Dendritic cell treated with granulocyte-macrophage colony-stimulating factor and Interleukin-4, amounts not matched to agents 40 ng/mL and 50 ng/mL, for 4 days (primary cell): ENCODE measurements around the gene MON1A.
"Not testable (repeated sequence)": the region's sequence is repeated elsewhere in the genome, so short reads cannot be mapped to it uniquely, and the experiment has no call there.

Source experiments
- H3K27ac Mint-ChIP-seq: one replicate; pipeline ENCODE4 v1.8.0; 2022; ENCODE audit warnings: mild to moderate bottlenecking, mixed read lengths
- H3K27me3 Mint-ChIP-seq: one replicate; pipeline ENCODE4 v1.8.0; 2022; ENCODE audit warnings: mild to moderate bottlenecking, mixed read lengths
- H3K36me3 Mint-ChIP-seq: one replicate; pipeline ENCODE4 v1.8.0; 2022; ENCODE audit warnings: low read depth, mixed read lengths
- H3K4me1 Mint-ChIP-seq: one replicate; pipeline ENCODE4 v1.8.0; 2022; ENCODE audit warnings: low read depth, mixed read lengths
- H3K4me3 Mint-ChIP-seq: one replicate; pipeline ENCODE4 v1.8.0; 2022; ENCODE audit warnings: mild to moderate bottlenecking, moderate library complexity, mixed read lengths
- H3K9me3 Mint-ChIP-seq: one replicate; pipeline ENCODE4 v1.8.0; 2022; ENCODE audit warnings: mixed read lengths
- intact Hi-C: fragments of 100-400 bp; cut with micrococcal nuclease; formaldehyde crosslinking; loops from one replicate; pipeline ENCODE4 v1.15.0; 2022

MON1A gene

GRCh38 chr3:49930922-49931321 lies 1.3 kb upstream of the MON1A start:
- Mint-ChIP-seq H3K36me3 (no peaks in the 10 kb centered on the region), H3K9me3 (no peaks in the 10 kb centered on the region), H3K4me3 (no peak overlapping the region), H3K4me1 (peaks cover 22% of the 10 kb centered on the region), H3K27ac (no peak overlapping the region), H3K27me3 (no peaks in the 10 kb centered on the region)
- intact Hi-C loops, result no loop called here

- Mint-ChIP-seq H3K9me3 (no peaks in the 10 kb centered on the region), H3K4me3 (peak overlapping the region; percentile 84), H3K27ac (peak overlapping the region; percentile 87), H3K27me3 (no peaks in the 10 kb centered on the region), H3K36me3 (no peaks in the 10 kb centered on the region), H3K4me1 (peaks cover 24% of the 10 kb centered on the region)
- intact Hi-C loops, result no loop called here
Observed at GRCh38 chr3:49930168-49930690, 618 bp upstream of the MON1A start.

- H3K9me3 Mint-ChIP-seq, result no peaks in the 10 kb centered on the region
- H3K36me3 Mint-ChIP-seq, result no peaks in the 10 kb centered on the region
- intact Hi-C loops, result loop anchor here (1.0 kb wide), 1 partner anchor 12 kb away; the partner anchor contains the start of gene RBM6
- H3K27ac Mint-ChIP-seq, result peak overlapping the region; percentile 87
- H3K27me3 Mint-ChIP-seq, result no peaks in the 10 kb centered on the region
- H3K4me1 Mint-ChIP-seq, result peaks cover 24% of the 10 kb centered on the region
- peak overlapping the region; percentile 84 for H3K4me3 Mint-ChIP-seq
Observed at GRCh38 chr3:49928481-49929017, 1.1 kb downstream of the MON1A start.

GRCh38 chr3:49927798-49928197 lies 1.8 kb downstream of the MON1A start:
- Mint-ChIP-seq H3K4me1 (peaks cover 24% of the 10 kb centered on the region), H3K27me3 (no peaks in the 10 kb centered on the region), H3K27ac (no peak overlapping the region), H3K9me3 (no peaks in the 10 kb centered on the region), H3K4me3 (no peak overlapping the region), H3K36me3 (no peaks in the 10 kb centered on the region)
- intact Hi-C loops, result no loop called here

GRCh38 chr3:49926117-49926728 lies 3.4 kb downstream of the MON1A start:
- H3K27ac Mint-ChIP-seq, result no peak overlapping the region
- intact Hi-C loops, result no loop called here
- no peaks in the 10 kb centered on the region for H3K27me3 Mint-ChIP-seq
- H3K36me3 Mint-ChIP-seq, result no peaks in the 10 kb centered on the region
- H3K4me3 Mint-ChIP-seq, result no peak overlapping the region
- H3K4me1 Mint-ChIP-seq, result peaks cover 24% of the 10 kb centered on the region
- no peaks in the 10 kb centered on the region for H3K9me3 Mint-ChIP-seq

- intact Hi-C loops, result no loop called here
- Mint-ChIP-seq H3K4me3 (no peak overlapping the region), H3K4me1 (peaks cover 24% of the 10 kb centered on the region), H3K27ac (no peak overlapping the region), H3K36me3 (no peaks in the 10 kb centered on the region), H3K9me3 (no peaks in the 10 kb centered on the region), H3K27me3 (no peaks in the 10 kb centered on the region)
Observed at GRCh38 chr3:49925485-49925884, 4.1 kb downstream of the MON1A start.

GRCh38 chr3:49924683-49925082 lies 4.9 kb downstream of the MON1A start:
- intact Hi-C loops, result no loop called here

GRCh38 chr3:49917806-49918590 lies 11.6 kb downstream of the MON1A start:
- H3K27me3 Mint-ChIP-seq, H3K36me3 Mint-ChIP-seq, intact Hi-C loops, H3K4me3 Mint-ChIP-seq, H3K9me3 Mint-ChIP-seq: not testable (repeated sequence)
- H3K4me1 Mint-ChIP-seq, result peaks cover 15% of the 10 kb centered on the region
- H3K27ac Mint-ChIP-seq, result peak overlapping the region; percentile 7

More at GRCh38 chr3:49924683-49925082, 4.9 kb downstream of the MON1A start:
- Mint-ChIP-seq H3K27ac (no peak overlapping the region), H3K36me3 (no peaks in the 10 kb centered on the region), H3K4me3 (no peak overlapping the region), H3K27me3 (no peaks in the 10 kb centered on the region), H3K4me1 (peaks cover 18% of the 10 kb centered on the region), H3K9me3 (no peaks in the 10 kb centered on the region)

- Mint-ChIP-seq H3K27ac (no peak overlapping the region), H3K4me1 (peaks cover 15% of the 10 kb centered on the region), H3K27me3 (no peaks in the 10 kb centered on the region), H3K9me3 (no peaks in the 10 kb centered on the region), H3K36me3 (peaks cover 16% of the 10 kb centered on the region), H3K4me3 (no peak overlapping the region)
- intact Hi-C loops, result no loop called here
Observed at GRCh38 chr3:49916686-49917085, 12.9 kb downstream of the MON1A start.

- Mint-ChIP-seq H3K27ac (no peak overlapping the region), H3K36me3 (peaks cover 34% of the 10 kb centered on the region), H3K4me3 (no peak overlapping the region), H3K27me3 (no peaks in the 10 kb centered on the region), H3K9me3 (no peaks in the 10 kb centered on the region), H3K4me1 (peaks cover 15% of the 10 kb centered on the region)
- intact Hi-C loops, result no loop called here
Observed at GRCh38 chr3:49914906-49915305, 14.7 kb downstream of the MON1A start.

- Mint-ChIP-seq H3K27me3 (no peaks in the 10 kb centered on the region), H3K4me1 (peaks cover 3% of the 10 kb centered on the region), H3K4me3 (no peak overlapping the region), H3K9me3 (no peaks in the 10 kb centered on the region), H3K36me3 (peaks cover 47% of the 10 kb centered on the region), H3K27ac (no peak overlapping the region)
- intact Hi-C loops, result no loop called here
Observed at GRCh38 chr3:49912881-49913281, 16.7 kb downstream of the MON1A start.

- H3K9me3 Mint-ChIP-seq, result no peaks in the 10 kb centered on the region
- H3K27ac Mint-ChIP-seq, result no peak overlapping the region
- peaks cover 2% of the 10 kb centered on the region for H3K4me1 Mint-ChIP-seq
- intact Hi-C loops, result no loop called here
- H3K36me3 Mint-ChIP-seq, result peaks cover 47% of the 10 kb centered on the region
- no peak overlapping the region for H3K4me3 Mint-ChIP-seq
- H3K27me3 Mint-ChIP-seq, result no peaks in the 10 kb centered on the region
Observed at GRCh38 chr3:49911611-49912010, 18.0 kb downstream of the MON1A start.

- H3K4me3 Mint-ChIP-seq, result no peak overlapping the region
- peaks cover 47% of the 10 kb centered on the region for H3K36me3 Mint-ChIP-seq
- no peak overlapping the region for H3K27ac Mint-ChIP-seq
- no peaks in the 10 kb centered on the region for H3K9me3 Mint-ChIP-seq
- H3K27me3 Mint-ChIP-seq, result no peaks in the 10 kb centered on the region
- H3K4me1 Mint-ChIP-seq, result peaks cover 8% of the 10 kb centered on the region
- intact Hi-C loops, result no loop called here
Observed at GRCh38 chr3:49911124-49911420, 18.5 kb downstream of the MON1A start.

GRCh38 chr3:49910409-49911123 lies 19.0 kb downstream of the MON1A start:
- Mint-ChIP-seq H3K36me3 (peaks cover 47% of the 10 kb centered on the region), H3K4me3 (no peak overlapping the region), H3K4me1 (peaks cover 13% of the 10 kb centered on the region), H3K27ac (no peak overlapping the region), H3K9me3 (no peaks in the 10 kb centered on the region), H3K27me3 (no peaks in the 10 kb centered on the region)
- intact Hi-C loops, result no loop called here
